Tibial artery (tissue), 4 donors: ENCODE data around the gene NOP9.

Source experiments
- DNase-seq, 2 donors: peaks; one replicate each; pipeline ENCODE4 v3.0.0-alpha.2; 2019
- H3K27ac ChIP-seq, 2 donors: fragments of 200-600 bp; sonication (generic) in 1 of 2; 1 replicate in 1 of 2; 2 replicates in 1 of 2; pipeline ENCODE4 v1.5.1; 2018 to 2019; ENCODE audit warnings: mild to moderate bottlenecking in 1 of 2
- H3K27me3 ChIP-seq, 2 donors: fragments of 200-600 bp; sonication (generic) in 1 of 2; one replicate each; pipeline versions ENCODE4 v1.5.1 to v1.6.0; 2016 to 2019
- H3K36me3 ChIP-seq, 3 donors: fragments of 200-600 bp; sonication (generic) in 2 of 3; one replicate each; pipeline ENCODE4 v1.5.1; 2016 to 2019; ENCODE audit warnings: mild to moderate bottlenecking in 2 of 3
- H3K4me1 ChIP-seq, 4 donors: fragments of 200-600 bp; sonication (generic) in 2 of 4; 1 replicate in 3 of 4; 2 replicates in 1 of 4; pipeline ENCODE4 v1.5.1; 2016 to 2019
- H3K4me3 ChIP-seq, 2 donors: fragments of 200-600 bp; sonication (generic) in 1 of 2; 1 replicate in 1 of 2; 2 replicates in 1 of 2; pipeline ENCODE4 v1.5.1; 2018 to 2019; ENCODE audit warnings: mild to moderate bottlenecking in 2 of 2
- H3K9me3 ChIP-seq, 3 donors: fragments of 200-600 bp; sonication (generic) in 1 of 3; one replicate each; pipeline ENCODE4 v1.5.1; 2016 to 2019
- CTCF ChIP-seq, 2 experiments: fragments of 200-600 bp in 1 of 2; fragments of 450-650 bp in 1 of 2; IDR thresholded peaks; one replicate each; pipeline ENCODE4 v1.5.1; 2017 to 2019; ENCODE audit warnings: antibody characterized with exemption in 2 of 2, mild to moderate bottlenecking in 1 of 2, moderate library complexity in 1 of 2
- intact Hi-C: fragments of 100-400 bp; cut with DNase I; formaldehyde crosslinking; loops from one replicate; pipeline ENCODE4 v1.15.0; 2023; ENCODE audit warnings: low total_unique reads

The NOP9 gene

GRCh38 chr14:24308342-24309124 lies 8.9 kb downstream of the NOP9 start:
- intact Hi-C loops: no loop called here

GRCh38 chr14:24309538-24310264 lies 10.1 kb downstream of the NOP9 start, which contains the start of gene LTB4R2:
TSS of gene LTB4R2 (plus strand) at chr14:24310140. CDS start at chr14:24310665, 525 bp downstream.
- Histone ChIP-seq H3K27ac (peak within 1 kb of the TSS; percentile 69 to 79), H3K27me3 (peaks cover 0 to under 1% of the 10 kb centered on the region in 2 donors), H3K4me1 (peaks cover 0 to 29% (median 16%) of the 10 kb centered on the region in 4 donors), H3K36me3 (peaks cover 18 to 32% (median 26%) of the 10 kb centered on the region in 3 donors), H3K9me3 (no peaks in the 10 kb centered on the region), H3K4me3 (peak within 1 kb of the TSS; percentile 56)
- no peak for DNase-seq
- no peak for TF ChIP-seq CTCF (IDR thresholded peaks at IDR 0.05)
- intact Hi-C loops: no loop called here

More at GRCh38 chr14:24308342-24309124, 8.9 kb downstream of the NOP9 start:
- no peaks in the 10 kb centered on the region for H3K9me3 ChIP-seq
- H3K36me3 ChIP-seq: peaks cover 29 to 44% (median 38%) of the 10 kb centered on the region in 3 donors
- DNase-seq: no peak
- no peaks in the 10 kb centered on the region for H3K27me3 ChIP-seq
- no peak for TF ChIP-seq CTCF (IDR thresholded peaks at IDR 0.05)
- H3K4me1 ChIP-seq: peaks cover 0 to 29% (median 16%) of the 10 kb centered on the region in 4 donors
- H3K4me3 ChIP-seq: no peak overlapping the region
- H3K27ac ChIP-seq: no peak overlapping the region

- Histone ChIP-seq H3K4me1 (peaks cover 0 to 29% (median 16%) of the 10 kb centered on the region in 4 donors), H3K27ac (peak overlapping the region; percentile 69 to 79), H3K9me3 (no peaks in the 10 kb centered on the region), H3K4me3 (peak overlapping the region; percentile 56), H3K27me3 (peaks cover 0 to 5% of the 10 kb centered on the region in 2 donors), H3K36me3 (peaks cover 12 to 26% (median 21%) of the 10 kb centered on the region in 3 donors)
- intact Hi-C loops: no loop called here
- no peak for DNase-seq
- no peak for TF ChIP-seq CTCF (IDR thresholded peaks at IDR 0.05)
Measured at GRCh38 chr14:24310265-24310645, 10.6 kb downstream of the NOP9 start.

- intact Hi-C loops: no loop called here
- peaks cover 0 to 11% of the 10 kb centered on the region in 2 donors for H3K27me3 ChIP-seq
- H3K4me3 ChIP-seq: peak within 1 kb of the TSS; percentile 56
- TF ChIP-seq CTCF (IDR thresholded peaks at IDR 0.05): peak; percentile 44 to 48
- peak; percentile 52 to 86 for DNase-seq
- H3K36me3 ChIP-seq: peaks cover 5 to 20% (median 14%) of the 10 kb centered on the region in 3 donors
- peak within 1 kb of the TSS; percentile 69 to 79 for H3K27ac ChIP-seq
- no peaks in the 10 kb centered on the region for H3K9me3 ChIP-seq
- peaks cover 0 to 30% (median 17%) of the 10 kb centered on the region in 4 donors for H3K4me1 ChIP-seq
Measured at GRCh38 chr14:24310646-24311604, 11.3 kb downstream of the NOP9 start, which contains the start of gene LTB4R. TSS of gene LTB4R (plus strand) at chr14:24311502. CDS start at chr14:24315652, 4,150 bp downstream.
